NCI-H345 treated with DMSO at 0.1 percent for 48 hours (cell line): Measurements from ENCODE around the gene CNDP1.

Source experiments
- DNase-seq: peaks from one replicate; lab custom pipeline; 2025; ENCODE audit not compliant: unreplicated experiment; lab: John Stamatoyannopoulos, UW

Gene CNDP1

GRCh38 chr18:74505776-74506175, 28.5 kb upstream of the CNDP1 start:
- DNase-seq: no peak

- DNase-seq: no peak
Measured at GRCh38 chr18:74506448-74507084, 27.7 kb upstream of the CNDP1 start.

GRCh38 chr18:74507097-74507881, 27.0 kb upstream of the CNDP1 start:
- DNase-seq: no peak

GRCh38 chr18:74507927-74508326, 26.4 kb upstream of the CNDP1 start:
- DNase-seq: no peak

GRCh38 chr18:74508366-74508765, 25.9 kb upstream of the CNDP1 start:
- DNase-seq: no peak

GRCh38 chr18:74508821-74509225, 25.5 kb upstream of the CNDP1 start:
- no peak for DNase-seq

- no peak for DNase-seq
Measured at GRCh38 chr18:74509856-74510769, 24.2 kb upstream of the CNDP1 start.

- DNase-seq: no peak
Measured at GRCh38 chr18:74510770-74511095, 23.6 kb upstream of the CNDP1 start.

GRCh38 chr18:74511823-74512222, 22.5 kb upstream of the CNDP1 start:
- DNase-seq: no peak

- no peak for DNase-seq
Measured at GRCh38 chr18:74512321-74513053, 21.8 kb upstream of the CNDP1 start.

GRCh38 chr18:74513149-74513882, 21.0 kb upstream of the CNDP1 start:
- no peak for DNase-seq

GRCh38 chr18:74513883-74514205, 20.5 kb upstream of the CNDP1 start:
- DNase-seq: no peak

- DNase-seq: no peak
Measured at GRCh38 chr18:74514860-74515495, 19.3 kb upstream of the CNDP1 start.

- DNase-seq: no peak
Measured at GRCh38 chr18:74515620-74516231, 18.6 kb upstream of the CNDP1 start.

GRCh38 chr18:74516271-74517235, 17.7 kb upstream of the CNDP1 start:
- DNase-seq: no peak

- no peak for DNase-seq
Measured at GRCh38 chr18:74517236-74517630, 17.1 kb upstream of the CNDP1 start.

- no peak for DNase-seq
Measured at GRCh38 chr18:74518456-74519295, 15.6 kb upstream of the CNDP1 start.
